Stimulated activated CD8-positive, alpha-beta memory T cell treated with anti-CD3 and anti-CD28 coated beads, Interleukin-2, amount 100 ng/mL, for 48 hours (primary cell): ENCODE results near the gene RNF217.
"Not testable (repeated sequence)": the region's sequence is repeated elsewhere in the genome, so short reads cannot be mapped to it uniquely, and the experiment has no call there.

Experiments used
- DNase-seq, 2 donors: peaks; one replicate each; pipeline ENCODE4 v3.0.0-alpha.2; 2020; ENCODE audit warnings: low read depth in 2 of 2

Gene RNF217, protein sequence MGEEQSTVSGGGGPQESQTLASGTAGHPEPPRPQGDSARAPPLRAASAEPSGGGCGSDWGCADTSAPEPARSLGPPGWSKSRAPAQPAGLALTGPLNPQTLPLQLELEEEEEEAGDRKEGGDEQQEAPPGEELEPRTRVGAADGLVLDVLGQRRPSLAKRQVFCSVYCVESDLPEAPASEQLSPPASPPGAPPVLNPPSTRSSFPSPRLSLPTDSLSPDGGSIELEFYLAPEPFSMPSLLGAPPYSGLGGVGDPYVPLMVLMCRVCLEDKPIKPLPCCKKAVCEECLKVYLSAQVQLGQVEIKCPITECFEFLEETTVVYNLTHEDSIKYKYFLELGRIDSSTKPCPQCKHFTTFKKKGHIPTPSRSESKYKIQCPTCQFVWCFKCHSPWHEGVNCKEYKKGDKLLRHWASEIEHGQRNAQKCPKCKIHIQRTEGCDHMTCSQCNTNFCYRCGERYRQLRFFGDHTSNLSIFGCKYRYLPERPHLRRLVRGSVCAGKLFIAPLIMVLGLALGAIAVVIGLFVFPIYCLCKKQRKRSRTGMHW

DNA sequence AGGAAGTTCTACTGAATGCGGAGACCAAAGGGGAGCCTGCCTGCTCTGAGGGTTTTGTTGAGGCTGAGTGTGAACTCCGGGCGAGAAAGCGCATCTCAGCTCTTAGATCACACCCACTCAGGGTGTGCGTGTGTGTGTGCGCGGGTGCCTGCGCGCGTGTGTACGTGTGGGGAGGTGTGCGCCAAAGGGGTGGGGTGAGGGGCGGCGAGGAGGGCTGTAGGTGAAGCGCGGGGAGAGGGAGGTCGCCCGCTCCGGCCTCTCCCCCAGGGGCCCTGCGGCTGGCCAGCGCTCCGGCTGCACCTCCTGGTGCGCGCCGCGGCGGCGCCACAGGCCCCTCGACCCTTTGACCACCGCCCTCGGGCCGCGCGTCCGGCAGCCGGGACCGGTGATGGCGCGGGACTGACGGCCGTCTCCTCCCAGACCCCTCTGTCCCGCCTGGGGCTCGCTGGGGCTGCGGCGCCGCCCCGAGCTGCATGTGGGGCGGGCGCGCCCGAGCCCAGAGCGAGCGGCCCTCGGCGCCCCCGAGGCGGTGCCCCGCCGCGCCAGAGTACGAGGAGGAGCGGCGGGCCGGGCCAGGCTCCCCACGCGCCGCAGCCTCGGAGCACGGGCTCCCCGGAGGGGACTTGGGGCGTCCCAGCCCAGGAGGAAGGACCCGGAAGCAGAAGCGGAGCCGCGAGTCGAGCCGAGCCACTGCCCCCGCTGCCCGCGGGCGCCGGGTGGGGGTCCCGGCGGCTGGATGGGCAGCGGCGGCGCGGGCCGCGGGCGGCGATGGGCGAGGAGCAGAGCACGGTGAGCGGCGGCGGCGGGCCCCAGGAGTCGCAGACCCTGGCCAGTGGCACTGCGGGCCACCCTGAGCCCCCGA lies at the start of gene RNF217:
Gene RNF217 (plus strand): TSS at position 661 of the 862 bp plus-strand sequence. CDS start 108 bp downstream, at position 769.
- DNase-seq = no peak

DNA sequence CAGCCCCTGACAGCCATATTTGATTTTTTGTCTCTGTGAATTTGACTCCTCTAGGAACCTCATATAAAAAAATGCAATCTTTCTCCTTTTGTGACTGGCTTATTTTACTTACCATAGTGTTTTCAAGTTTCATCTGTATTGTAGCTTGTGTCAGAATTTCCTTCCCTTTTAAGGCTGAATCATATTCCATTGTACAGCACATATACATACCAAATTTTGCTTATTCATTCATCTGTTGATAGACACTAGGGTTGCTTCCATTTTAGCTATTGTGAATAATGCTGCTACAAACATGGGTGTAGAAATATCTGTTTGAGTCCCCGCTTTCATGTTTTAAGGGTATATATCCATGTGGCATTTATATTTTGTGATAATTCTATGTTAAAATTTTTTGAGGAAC lies 49.2 kb upstream of the RNF217 start:
- DNase-seq = no peak

DNA sequence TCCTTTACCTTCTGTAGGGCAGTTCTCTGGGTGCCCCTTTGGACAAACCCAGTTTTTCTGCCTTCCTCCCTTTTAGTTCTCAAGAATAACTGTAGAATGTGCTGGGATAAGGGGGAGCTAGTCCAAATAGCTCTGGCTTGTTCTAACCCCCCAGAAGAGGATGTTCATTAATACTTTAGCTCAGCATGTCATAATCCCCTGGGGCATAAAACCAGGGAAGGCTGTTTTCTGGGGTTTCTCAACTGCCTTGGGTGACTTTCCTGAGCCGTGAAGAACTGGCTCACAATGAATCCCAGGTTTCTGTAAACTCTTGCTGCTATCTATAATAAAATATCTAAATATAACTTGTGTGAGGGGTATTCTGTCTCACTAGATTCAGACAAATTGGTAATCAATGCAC lies 44.5 kb upstream of the RNF217 start:
- DNase-seq = no peak

DNA sequence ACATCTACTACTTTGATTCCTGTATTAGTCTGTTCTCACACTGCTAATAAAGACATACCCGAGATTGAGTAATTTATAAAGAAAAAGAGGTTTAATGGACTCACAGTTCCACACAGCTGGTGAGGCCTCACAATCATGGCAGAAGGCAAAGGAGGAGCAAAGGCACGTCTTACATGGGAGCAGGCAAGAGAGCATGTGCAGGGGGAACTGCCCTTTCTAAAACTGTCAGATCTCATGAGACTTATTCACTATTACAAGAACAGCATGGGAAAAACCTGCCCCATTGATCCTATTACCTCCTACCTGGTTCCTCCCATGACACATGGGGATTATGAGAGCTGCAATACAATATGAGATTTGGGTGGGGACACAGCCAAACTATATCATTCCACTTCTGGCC lies 42.5 kb upstream of the RNF217 start:
- DNase-seq = not testable (repeated sequence)

DNA sequence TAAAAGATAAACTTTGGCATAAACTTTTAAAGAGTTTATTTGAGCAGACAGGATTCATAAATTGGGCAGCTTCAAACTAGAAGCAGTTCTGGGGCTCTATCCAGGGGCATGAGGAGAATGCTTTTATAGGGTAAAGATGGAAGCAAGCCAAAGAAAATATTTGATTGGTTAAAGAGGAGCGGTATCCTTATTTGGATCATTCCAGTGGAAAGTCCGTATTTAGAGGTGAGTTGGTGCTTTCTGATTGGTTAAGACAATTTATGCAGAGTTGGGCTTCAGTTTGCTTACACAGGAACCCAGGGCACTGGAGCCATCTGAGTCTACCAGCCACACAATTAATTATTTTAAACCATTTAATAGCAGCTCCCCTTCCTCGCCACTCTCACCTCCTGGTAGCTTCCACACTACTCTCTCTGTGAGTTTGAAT lies 37.9 kb upstream of the RNF217 start:
- no peak for DNase-seq

DNA sequence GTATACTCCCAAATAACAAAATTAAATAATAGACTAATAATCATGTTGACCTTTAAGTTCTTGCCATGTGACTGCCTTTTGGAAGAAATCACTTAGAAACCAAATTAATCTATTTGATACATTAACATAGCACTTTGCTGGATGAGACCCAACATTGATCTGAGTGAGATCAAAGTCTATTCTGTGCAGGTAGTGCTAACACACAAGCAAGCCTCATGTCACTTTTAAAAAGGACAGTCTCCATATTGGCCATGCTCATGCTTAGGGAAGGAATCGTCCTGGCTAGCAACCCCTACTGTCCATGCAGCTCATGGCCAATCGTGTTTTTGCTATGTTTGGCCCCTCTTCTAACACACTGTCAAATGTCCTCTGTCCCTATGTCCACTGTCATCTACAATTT lies 35.8 kb upstream of the RNF217 start:
- no peak for DNase-seq

DNA sequence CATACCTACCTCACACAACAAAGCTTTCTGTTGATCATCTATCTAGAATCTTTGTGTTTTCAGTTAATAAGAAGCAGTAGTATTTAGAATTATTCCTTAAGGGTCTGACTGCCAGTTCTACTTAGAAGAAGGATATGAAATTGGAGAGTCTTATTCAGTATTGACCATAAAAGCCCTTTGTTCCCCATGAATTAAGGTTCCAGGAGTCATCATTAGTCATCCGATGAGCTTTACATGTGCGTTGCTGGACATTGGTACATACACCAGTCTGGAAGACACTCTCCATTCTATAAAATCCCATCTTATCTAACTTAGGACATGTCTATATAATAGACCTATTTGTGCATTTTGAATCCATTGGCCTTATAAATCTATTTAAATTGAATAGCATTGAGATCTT lies 34.4 kb upstream of the RNF217 start:
- DNase-seq = no peak

DNA sequence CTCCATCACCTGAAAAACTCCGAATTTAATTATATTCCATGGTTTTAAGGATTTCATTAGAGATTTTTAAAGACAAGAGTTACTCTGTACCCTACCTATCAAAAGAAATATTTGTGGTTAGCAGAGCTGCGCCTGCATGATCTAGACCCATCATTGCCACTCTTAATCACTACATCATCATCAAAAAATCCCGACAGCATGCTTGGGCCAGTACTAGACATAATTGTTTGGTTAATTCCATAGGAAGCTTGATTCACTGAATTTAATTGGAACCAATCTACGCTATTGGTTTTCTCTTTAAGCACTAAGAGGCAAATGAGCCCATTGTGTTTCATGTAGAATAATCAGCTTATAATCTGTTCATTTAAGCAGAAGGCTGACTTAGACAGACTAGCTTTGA lies 33.4 kb upstream of the RNF217 start:
- DNase-seq = no peak

DNA sequence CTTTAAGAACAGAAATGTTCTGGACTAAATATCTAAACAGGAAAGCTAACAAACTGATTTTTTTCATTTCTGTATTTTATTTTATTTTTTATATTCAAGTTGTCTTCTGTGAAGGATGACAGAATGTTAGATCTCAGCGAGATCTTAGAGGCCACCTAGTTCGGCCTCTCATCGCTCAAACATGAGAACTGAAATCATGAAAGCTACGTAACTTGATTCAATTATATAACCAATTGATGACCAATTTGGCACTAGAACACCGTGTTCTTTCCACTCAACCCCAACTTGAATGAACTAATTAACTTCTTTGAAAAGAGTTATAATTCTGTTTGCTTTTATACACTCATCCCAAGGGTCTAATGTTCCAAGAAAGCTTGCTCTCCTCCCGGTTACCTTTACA lies 24.6 kb upstream of the RNF217 start:
- no peak for DNase-seq

DNA sequence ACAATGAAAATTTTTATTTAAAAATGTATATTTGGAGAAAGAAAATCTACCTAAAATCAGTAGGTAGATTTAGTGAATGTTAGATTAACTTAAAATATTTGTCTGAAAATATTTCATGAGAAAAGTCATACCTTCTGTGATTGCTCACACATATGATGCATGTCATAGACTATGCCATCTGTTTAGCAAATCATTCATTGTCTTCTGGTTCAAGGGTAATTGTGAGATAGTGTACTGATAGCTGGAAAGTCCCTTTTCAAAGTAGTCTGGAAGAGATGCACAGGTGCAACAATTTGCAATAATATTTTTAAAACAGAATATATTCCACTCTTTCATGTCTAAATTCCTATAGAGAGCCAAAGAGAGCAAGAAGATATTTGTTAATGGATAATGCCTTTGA lies 21.0 kb upstream of the RNF217 start:
- no peak for DNase-seq

DNA sequence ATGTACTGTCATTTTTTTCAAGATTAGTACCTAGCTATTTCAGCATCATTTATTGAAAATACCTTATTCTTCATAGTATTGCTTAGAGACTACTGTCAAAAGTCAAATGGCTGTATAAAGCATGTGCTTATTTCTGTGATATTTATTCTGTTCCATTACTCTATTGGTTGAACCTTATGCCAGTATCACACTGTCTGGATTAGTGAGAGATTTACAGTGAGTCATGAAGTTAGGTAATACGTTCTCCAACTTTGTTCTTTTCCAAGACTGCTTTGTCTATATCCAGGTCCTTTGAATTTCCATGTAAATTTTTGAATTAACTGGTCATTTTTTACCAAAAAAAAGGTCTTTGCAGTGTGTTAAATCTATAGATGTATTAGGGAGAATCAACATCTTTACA lies 18.6 kb upstream of the RNF217 start:
- no peak for DNase-seq

DNA sequence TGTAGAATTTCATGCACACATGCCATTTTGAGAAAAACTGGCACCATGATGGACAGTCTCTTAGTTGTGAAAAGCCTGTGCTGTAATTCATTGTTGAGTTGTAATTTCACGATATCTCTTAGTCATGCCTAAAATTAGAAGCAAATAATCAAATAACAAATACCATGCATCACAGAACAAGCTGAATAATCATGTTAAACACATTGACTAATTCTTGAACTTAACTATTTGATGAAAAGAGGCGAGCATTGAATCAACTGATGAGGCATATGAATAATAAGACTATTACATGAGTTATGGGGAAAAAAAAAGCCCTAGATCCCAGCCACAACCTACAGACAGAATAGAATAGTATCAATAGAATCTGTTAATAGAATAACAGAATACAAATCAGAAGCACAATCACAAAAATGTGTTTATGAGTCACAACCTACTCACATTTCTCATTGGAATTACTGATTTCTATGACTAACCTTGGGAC lies 14.2 kb upstream of the RNF217 start:
- no peak for DNase-seq

DNA sequence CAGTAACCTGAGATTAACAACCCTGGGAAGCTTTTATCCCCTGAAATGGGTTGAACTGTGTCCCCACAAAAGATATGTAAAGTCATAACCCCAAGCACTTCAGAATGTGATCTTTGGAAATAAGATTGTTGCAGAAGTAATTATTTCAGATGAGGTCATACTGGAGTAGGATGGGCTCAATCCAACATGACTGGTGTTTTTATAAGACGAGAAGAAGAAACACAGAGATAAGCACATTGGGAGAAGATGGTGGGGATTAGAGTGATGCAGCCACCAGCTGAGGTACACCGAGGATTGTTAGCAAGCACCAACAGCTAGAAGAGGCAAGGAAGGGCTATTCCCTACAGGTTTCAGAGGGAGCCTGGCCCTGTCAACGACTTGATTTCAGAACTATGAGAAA lies 12.5 kb upstream of the RNF217 start:
- DNase-seq = no peak

DNA sequence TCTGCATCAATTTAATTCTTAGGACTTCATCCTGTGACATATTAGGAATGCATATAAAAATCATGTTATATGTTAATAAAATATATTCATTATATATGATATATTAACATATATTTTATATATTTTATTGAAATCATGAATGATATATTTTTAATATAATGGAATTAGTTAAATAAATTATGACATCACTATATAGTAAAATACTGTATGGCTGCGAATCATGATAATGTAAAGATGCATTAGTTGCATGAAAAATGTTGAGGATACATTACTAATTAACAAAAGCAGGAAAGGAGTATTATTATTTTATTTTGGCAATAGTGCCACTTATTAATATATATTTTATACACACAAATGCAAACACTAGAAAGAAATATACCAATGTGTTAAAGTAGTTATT lies 8.4 kb upstream of the RNF217 start:
- no peak for DNase-seq

DNA sequence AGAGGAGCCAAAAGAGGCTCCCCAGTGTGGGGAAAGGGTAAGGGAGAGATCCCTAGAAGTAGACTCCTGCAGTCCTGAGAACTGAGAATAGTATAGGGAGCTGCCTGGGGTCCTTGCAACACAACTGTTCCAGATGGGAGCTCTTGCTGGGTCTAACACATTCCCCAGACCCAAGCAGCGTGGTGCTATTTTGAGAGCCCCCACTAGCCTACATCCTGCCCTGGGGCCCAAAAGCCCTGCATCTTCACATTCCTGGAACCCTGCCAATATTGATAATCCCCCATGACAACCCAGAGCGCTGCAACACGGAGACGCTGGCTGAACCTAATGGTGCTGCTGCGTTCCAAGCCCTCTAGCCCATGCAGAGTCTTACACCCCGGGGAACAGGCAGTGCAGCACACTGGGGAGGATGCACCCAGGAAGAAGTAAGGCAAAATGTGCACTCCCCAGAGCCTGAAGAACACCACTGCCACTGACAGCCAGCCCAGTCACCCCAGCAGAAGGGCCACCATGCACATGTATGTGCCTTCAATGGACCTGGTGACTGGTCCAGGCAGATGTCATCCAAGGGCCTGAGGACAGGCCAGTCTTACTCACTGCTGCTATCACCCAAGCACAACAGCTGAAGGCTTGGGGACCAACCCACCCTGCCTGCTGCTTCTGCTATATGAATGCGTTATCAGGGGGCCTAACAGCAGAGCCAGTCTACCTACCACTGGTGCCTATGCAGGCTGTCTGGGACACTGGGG lies 7.0 kb upstream of the RNF217 start:
- DNase-seq = no peak

DNA sequence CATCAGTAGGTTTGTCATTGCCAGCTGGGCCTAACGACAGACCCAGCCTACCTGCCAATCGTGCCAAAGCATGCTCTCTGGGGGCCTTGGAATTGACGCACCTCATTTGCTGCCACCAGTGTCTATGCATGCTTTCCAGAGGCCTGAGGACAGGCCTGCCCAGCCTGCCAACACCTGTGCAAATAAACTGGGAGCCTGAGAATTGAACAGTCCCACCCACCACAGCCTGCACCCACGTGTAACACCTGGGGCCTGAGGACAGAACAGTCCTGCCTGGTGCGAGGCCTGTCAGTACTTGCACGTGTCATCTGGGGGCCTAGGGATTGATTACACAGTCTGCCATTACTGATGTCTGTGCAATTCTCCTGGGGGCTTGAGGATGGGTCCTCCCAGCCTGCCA lies 6.2 kb upstream of the RNF217 start:
- no peak for DNase-seq

DNA sequence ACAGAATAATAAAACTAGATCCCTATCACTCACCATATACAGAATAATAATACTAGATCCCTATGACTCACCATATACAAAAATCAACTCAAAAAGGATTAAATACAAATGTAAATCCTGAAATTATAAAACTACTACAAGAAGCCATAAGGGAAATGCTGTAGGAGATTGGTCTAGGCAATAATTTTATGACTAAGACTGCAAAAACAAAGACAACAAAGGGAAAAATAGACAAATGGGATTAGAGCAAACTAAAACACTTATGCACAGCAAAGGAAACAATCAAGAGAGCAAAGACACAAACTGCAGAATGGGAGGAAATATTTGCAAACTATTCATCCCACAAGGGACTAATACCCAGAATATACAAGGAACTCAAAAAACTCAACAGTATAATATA lies 4.1 kb upstream of the RNF217 start:
- no peak for DNase-seq

DNA sequence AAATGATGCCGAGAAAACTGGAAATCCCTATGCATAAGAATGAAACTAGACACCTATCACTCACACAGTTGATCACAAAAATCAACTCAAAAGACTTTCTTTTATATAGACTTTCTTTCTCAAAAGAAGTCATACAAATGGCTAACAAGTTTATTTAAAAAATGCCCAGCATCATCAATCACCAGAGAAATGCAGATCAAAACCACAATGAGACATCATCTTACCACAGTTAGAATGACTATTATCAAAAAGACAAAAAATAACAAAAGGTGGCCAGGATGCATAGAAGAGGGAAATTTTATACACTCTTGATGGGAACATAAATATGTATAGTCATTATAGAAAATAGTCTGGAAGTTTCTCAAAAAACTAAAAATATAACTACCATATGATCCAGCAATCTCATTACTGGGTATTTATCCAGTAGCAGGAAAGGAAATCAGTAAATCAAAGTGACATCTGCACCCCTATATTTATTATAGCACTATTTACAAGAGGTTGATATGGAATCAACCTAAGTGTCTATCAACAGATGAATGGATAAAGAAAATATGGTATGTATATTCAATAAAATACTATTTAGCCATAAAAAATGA lies 3.4 kb upstream of the RNF217 start:
- no peak for DNase-seq

DNA sequence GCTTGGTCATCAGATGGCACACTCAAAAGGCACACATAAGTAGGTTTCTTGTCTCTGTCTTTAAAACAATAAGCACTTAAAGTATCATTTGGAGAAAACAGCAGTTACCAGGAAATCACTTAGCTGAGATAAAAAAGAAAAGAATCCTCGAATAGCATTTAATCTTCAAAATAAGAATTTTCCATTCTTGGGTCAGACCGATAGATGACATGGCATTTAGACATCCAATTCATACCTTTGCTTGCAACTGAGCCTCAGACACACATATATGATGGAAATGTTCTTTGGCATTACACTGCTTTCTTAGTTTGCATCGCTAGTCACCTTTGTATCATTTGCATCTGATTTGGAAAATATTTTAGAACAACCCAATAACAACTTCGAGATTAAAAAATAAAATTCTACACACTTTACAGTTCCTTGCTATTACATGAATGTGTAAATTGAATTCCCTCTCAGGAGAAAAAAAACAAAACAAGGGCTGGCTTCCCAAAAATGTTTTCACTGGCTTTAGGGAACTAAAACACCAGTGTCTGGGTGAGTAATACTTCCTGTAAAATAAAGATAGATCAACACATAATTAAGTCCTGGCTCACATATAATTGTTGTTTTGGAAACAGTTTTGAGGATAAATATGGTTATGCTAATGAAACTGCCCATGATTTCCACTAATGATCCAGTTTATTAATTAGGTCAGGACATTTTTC lies 1.3 kb upstream of the RNF217 start:
- DNase-seq = no peak

DNA sequence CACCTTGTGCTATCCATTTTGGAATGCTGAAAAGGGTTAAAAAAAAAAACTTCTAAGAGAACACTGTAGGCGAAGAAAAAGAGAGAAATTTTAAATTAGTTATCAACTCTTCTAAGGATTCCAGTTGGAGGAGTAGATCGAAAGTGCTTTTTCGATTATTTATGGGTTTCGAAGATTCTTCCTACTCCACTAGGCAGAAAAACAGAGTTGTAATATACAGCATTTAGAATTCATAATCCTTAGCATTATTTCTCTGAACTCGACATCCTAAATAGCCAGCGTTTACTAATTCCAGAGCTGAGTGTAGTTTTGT lies 817 bp upstream of the RNF217 start:
- no peak for DNase-seq
